HL-60 (cell line): ENCODE measurements around the gene EIF3M.

Experiments used
- CTCF ChIP-seq: IDR thresholded peaks from one replicate; pipeline ENCODE4 v1.5.1; 2011; ENCODE audit warnings: low read length, control low read depth, inconsistent platforms; ENCODE audit not compliant: insufficient read depth
- GABPA ChIP-seq: IDR thresholded peaks from 2 replicates; pipeline ENCODE4 v1.6.1; 2012; ENCODE audit warnings: low read depth
- POLR2AphosphoS5 ChIP-seq: IDR thresholded peaks from 2 replicates; pipeline ENCODE4 v1.6.1; 2012; ENCODE audit warnings: low read depth
- REST ChIP-seq: IDR thresholded peaks from 2 replicates; pipeline ENCODE4 v1.6.1; 2012; ENCODE audit warnings: low read depth; ENCODE audit not compliant: insufficient replicate concordance
- SPI1 ChIP-seq: IDR thresholded peaks from 2 replicates; pipeline ENCODE4 v1.6.1; 2012; ENCODE audit warnings: low read depth, mild to moderate bottlenecking, borderline replicate concordance

GRCh38 chr11:32630844-32631243 is 47.2 kb downstream of the EIF3M start:
- TF ChIP-seq CTCF (no peak), REST (no peak), POLR2AphosphoS5 (no peak), GABPA (no peak), SPI1 (no peak)
